ENCODE results near the gene IL1RAPL2.

The IL1RAPL2 gene

GRCh38 chrX:105461016-105461415 lies 895.0 kb downstream of the IL1RAPL2 start:
- Histone ChIP-seq H3K4me2 (ENCODE audit: low read depth, low read length, poor library complexity, severe bottlenecking) (no peak overlapping the region), H3K27me3 (ENCODE audit: low read length) (no peaks in the 10 kb centered on the region), H4K20me1 (ENCODE audit: low read depth, low read length) (no peaks in the 10 kb centered on the region), H3K9ac (ENCODE audit: low read length) (no peak overlapping the region), H3K79me2 (ENCODE audit: insufficient read depth, low read length) (no peaks in the 10 kb centered on the region), H2AFZ (ENCODE audit: low read depth, low read length, severe bottlenecking) (no peak overlapping the region), H3K27ac (ENCODE audit: low read depth, low read length) (no peak overlapping the region), H3K4me3 (ENCODE audit: insufficient read depth, low read length, poor library complexity, severe bottlenecking) (no peak overlapping the region), H3K9me3 (ENCODE audit: insufficient read depth, low read length) (no peaks in the 10 kb centered on the region), H3K36me3 (ENCODE audit: low read length) (no peaks in the 10 kb centered on the region), H3K9me2 (replicated peaks; ENCODE audit: insufficient read depth, low read length) (no peaks in the 10 kb centered on the region), H3F3A (ENCODE audit: insufficient read depth) (no peaks in the 10 kb centered on the region)
- TF ChIP-seq EZH2phosphoT487 (conservative IDR thresholded peaks at IDR 0.05; ENCODE audit: low read length) (no peak), CTCF (IDR thresholded peaks at IDR 0.05; ENCODE audit: insufficient read depth, low read length, poor library complexity, severe bottlenecking) (no peak)

- Histone ChIP-seq H3K27me3 (ENCODE audit: low read length) (no peaks in the 10 kb centered on the region), H2AFZ (ENCODE audit: low read depth, low read length, severe bottlenecking) (no peak overlapping the region), H3K36me3 (ENCODE audit: low read length) (no peaks in the 10 kb centered on the region)
Measured at GRCh38 chrX:105462186-105462585, 896.2 kb downstream of the IL1RAPL2 start.

GRCh38 chrX:105463473-105463872 lies 897.5 kb downstream of the IL1RAPL2 start:
- Histone ChIP-seq H3K4me2 (ENCODE audit: low read depth, low read length, poor library complexity, severe bottlenecking) (no peak overlapping the region), H3K9me3 (ENCODE audit: insufficient read depth, low read length) (no peaks in the 10 kb centered on the region), H3F3A (ENCODE audit: insufficient read depth) (no peaks in the 10 kb centered on the region), H4K20me1 (ENCODE audit: low read depth, low read length) (no peaks in the 10 kb centered on the region), H3K36me3 (ENCODE audit: low read length) (no peaks in the 10 kb centered on the region), H3K79me2 (ENCODE audit: insufficient read depth, low read length) (no peaks in the 10 kb centered on the region), H3K9me2 (replicated peaks; ENCODE audit: insufficient read depth, low read length) (no peaks in the 10 kb centered on the region), H2AFZ (ENCODE audit: low read depth, low read length, severe bottlenecking) (no peak overlapping the region), H3K9ac (ENCODE audit: low read length) (no peak overlapping the region), H3K4me3 (ENCODE audit: insufficient read depth, low read length, poor library complexity, severe bottlenecking) (no peak overlapping the region), H3K27me3 (ENCODE audit: low read length) (no peaks in the 10 kb centered on the region), H3K27ac (ENCODE audit: low read depth, low read length) (no peak overlapping the region)
- TF ChIP-seq EZH2phosphoT487 (conservative IDR thresholded peaks at IDR 0.05; ENCODE audit: low read length) (no peak), CTCF (IDR thresholded peaks at IDR 0.05; ENCODE audit: insufficient read depth, low read length, poor library complexity, severe bottlenecking) (no peak)

More at GRCh38 chrX:105462186-105462585, 896.2 kb downstream of the IL1RAPL2 start:
- Histone ChIP-seq H3K9ac (ENCODE audit: low read length) (no peak overlapping the region), H3K9me2 (replicated peaks; ENCODE audit: insufficient read depth, low read length) (no peaks in the 10 kb centered on the region), H3K79me2 (ENCODE audit: insufficient read depth, low read length) (no peaks in the 10 kb centered on the region), H4K20me1 (ENCODE audit: low read depth, low read length) (no peaks in the 10 kb centered on the region), H3F3A (ENCODE audit: insufficient read depth) (no peaks in the 10 kb centered on the region), H3K4me3 (ENCODE audit: insufficient read depth, low read length, poor library complexity, severe bottlenecking) (no peak overlapping the region), H3K27ac (ENCODE audit: low read depth, low read length) (no peak overlapping the region), H3K9me3 (ENCODE audit: insufficient read depth, low read length) (no peaks in the 10 kb centered on the region), H3K4me2 (ENCODE audit: low read depth, low read length, poor library complexity, severe bottlenecking) (no peak overlapping the region)
- TF ChIP-seq EZH2phosphoT487 (conservative IDR thresholded peaks at IDR 0.05; ENCODE audit: low read length) = no peak
- TF ChIP-seq CTCF (IDR thresholded peaks at IDR 0.05; ENCODE audit: insufficient read depth, low read length, poor library complexity, severe bottlenecking) = no peak

Measured in SU-DHL-6 (cell line).